VCaP (cell line): ENCODE measurements around the gene PCSK5.

Experiments used
- H3K27ac ChIP-seq: fragments of 450-650 bp; 2 replicates; pipeline ENCODE4 v1.5.1; 2017
- CTCF ChIP-seq: fragments of 450-650 bp; conservative IDR thresholded peaks from 2 replicates; pipeline ENCODE4 v1.5.1; 2017; ENCODE audit warnings: mild to moderate bottlenecking, moderate library complexity

PCSK5 gene

DNA sequence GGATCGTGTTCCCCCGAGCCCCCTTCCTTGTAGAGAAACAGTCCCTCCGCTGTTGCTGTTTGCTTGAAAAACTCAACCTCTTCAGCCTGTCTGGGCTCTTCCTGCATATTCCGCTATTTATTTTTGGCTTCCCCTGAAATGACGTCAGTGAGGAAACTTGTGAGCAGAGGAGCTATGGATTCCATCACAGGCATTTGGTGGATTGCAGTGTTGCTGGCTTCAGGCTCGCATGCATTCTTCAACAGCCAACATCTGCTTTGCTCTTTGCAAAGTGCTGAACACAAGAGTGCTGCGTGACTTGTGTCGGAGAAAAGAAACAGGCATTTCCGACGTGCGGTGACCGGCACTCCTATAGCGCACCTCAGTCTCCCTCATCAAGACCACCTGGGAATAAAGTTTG lies 271.1 kb downstream of the PCSK5 start:
- no peak overlapping the region for H3K27ac ChIP-seq
- TF ChIP-seq CTCF = no peak

- TF ChIP-seq CTCF = no peak
- H3K27ac ChIP-seq = no peak overlapping the region
Observed at GRCh38 chr9:76162086-76162730, 271.7 kb downstream of the PCSK5 start.

- no peak for TF ChIP-seq CTCF
- H3K27ac ChIP-seq = no peak overlapping the region
Observed at GRCh38 chr9:76162751-76163500, 272.5 kb downstream of the PCSK5 start.

- TF ChIP-seq CTCF = no peak
- no peak overlapping the region for H3K27ac ChIP-seq
Observed at GRCh38 chr9:76166526-76166925, 276.1 kb downstream of the PCSK5 start.

- no peak for TF ChIP-seq CTCF
Observed at GRCh38 chr9:76176171-76176570, 285.7 kb downstream of the PCSK5 start.

GRCh38 chr9:76177931-76178330 lies 287.5 kb downstream of the PCSK5 start:
- no peak overlapping the region for H3K27ac ChIP-seq
- no peak for TF ChIP-seq CTCF

More at GRCh38 chr9:76176171-76176570, 285.7 kb downstream of the PCSK5 start:
- H3K27ac ChIP-seq = no peak overlapping the region

DNA sequence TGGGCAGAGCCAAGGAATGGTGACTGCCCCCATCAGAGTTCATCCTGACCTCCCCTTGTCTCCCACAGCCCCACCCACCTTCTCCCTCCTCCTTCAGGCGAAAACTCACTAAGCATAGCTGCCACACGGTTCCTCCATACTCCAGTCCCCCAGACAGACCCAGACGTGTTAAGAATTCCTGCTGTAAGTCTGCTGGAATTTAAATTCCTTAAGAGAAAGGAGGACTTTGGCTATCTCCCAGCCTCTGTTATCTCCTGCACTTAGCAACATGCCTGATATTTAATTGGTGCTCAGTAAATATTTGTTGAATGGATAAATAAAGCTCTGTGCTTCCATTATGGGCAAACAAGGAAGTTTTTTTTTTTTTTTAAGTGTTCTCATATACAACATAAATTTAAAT lies 290.1 kb downstream of the PCSK5 start:
- no peak for TF ChIP-seq CTCF

More for the DNA sequence above, 290.1 kb downstream of the PCSK5 start:
- peak overlapping the region; percentile 59 for H3K27ac ChIP-seq
